ENCODE measurements around the gene BCAS1. TPM values are rescaled to one million over a fixed set of nuclear protein-coding genes. Genes with fewer than 3 reads are reported as not detected.

Gene BCAS1
- total and polyA plus RNA-seq, 12 donors: 0.07 to 2.3 (median 0.13) TPM; not detected in 7

DNA sequence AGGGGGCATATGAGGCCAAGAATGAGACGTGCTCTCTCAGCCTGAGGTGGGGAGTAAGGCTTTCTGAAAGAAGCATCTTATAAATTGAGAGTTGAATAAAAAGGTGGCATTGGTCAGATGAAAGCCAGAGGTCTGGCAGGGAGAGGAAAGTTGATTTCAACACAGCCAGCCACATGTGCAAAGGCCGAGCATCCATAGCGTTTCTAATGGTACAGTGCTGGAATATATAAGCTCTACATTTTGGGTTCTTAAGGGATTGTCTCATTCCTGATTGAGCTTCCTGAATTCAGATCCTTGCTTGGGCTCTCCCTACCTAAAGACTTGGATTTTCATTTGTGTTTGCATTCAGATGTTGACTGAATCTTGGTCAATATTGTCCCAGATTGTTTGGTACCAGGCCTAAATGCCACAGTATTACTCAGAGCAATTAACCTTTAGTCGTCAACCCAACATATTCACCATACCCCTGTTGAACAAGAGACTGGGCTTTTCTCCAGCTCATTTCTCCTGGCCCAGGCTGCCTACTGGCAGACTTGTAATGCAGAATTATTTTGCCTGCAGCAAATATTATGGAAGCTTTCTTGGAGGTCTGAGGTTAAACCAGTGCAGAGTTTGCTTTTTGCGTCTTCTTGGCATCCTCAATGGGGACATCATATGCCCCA lies 14.5 kb upstream of the BCAS1 start:
- H3K9me3 ChIP-seq (replicated peaks in 1 of 3): no peaks in the 10 kb centered on the region
- 61 to 72% (median 71%) methylated on average over 5 of the region's 5 CpGs for WGBS, 4 donors
- H3K27ac ChIP-seq: no peak overlapping the region
- H3K4me3 ChIP-seq: no peak overlapping the region
- no peaks in the 10 kb centered on the region for H3K4me1 ChIP-seq (replicated peaks in 1 of 2)
- H3K27me3 ChIP-seq: no peaks in the 10 kb centered on the region
- H3K36me3 ChIP-seq (replicated peaks in 1 of 2): no peaks in the 10 kb centered on the region
- intact Hi-C loops (cut with DNase I): no loop called here
- TF ChIP-seq CTCF (IDR thresholded peaks at IDR 0.05) (no peak), POLR2A (IDR thresholded peaks at IDR 0.05) (no peak)
- no peak for DNase-seq

GRCh38 chr20:54084193-54084592 lies 13.8 kb upstream of the BCAS1 start:
- no peak for TF ChIP-seq POLR2A (IDR thresholded peaks at IDR 0.05)
- TF ChIP-seq CTCF (IDR thresholded peaks at IDR 0.05): no peak
- H3K9me3 ChIP-seq (replicated peaks in 1 of 3): no peaks in the 10 kb centered on the region
- DNase-seq: no peak
- H3K27me3 ChIP-seq: no peaks in the 10 kb centered on the region
- H3K4me1 ChIP-seq (replicated peaks in 1 of 2): no peaks in the 10 kb centered on the region
- intact Hi-C loops (cut with DNase I): no loop called here
- H3K27ac ChIP-seq: no peak overlapping the region
- H3K36me3 ChIP-seq (replicated peaks in 1 of 2): no peaks in the 10 kb centered on the region
- no peak overlapping the region for H3K4me3 ChIP-seq

- no peaks in the 10 kb centered on the region for H3K36me3 ChIP-seq (replicated peaks in 1 of 2)
- H3K4me3 ChIP-seq: no peak overlapping the region
- H3K27me3 ChIP-seq: no peaks in the 10 kb centered on the region
- intact Hi-C loops (cut with DNase I): no loop called here
- no peak overlapping the region for H3K27ac ChIP-seq
- TF ChIP-seq CTCF (IDR thresholded peaks at IDR 0.05) (no peak), POLR2A (IDR thresholded peaks at IDR 0.05) (no peak)
- no peaks in the 10 kb centered on the region for H3K9me3 ChIP-seq (replicated peaks in 1 of 3)
- H3K4me1 ChIP-seq (replicated peaks in 1 of 2): no peaks in the 10 kb centered on the region
- DNase-seq: no peak
Measured at GRCh38 chr20:54083459-54083858, 13.1 kb upstream of the BCAS1 start.

- no peak for DNase-seq
- Histone ChIP-seq H3K4me3 (no peak overlapping the region), H3K27me3 (no peaks in the 10 kb centered on the region), H3K27ac (no peak overlapping the region), H3K4me1 (replicated peaks in 1 of 2) (no peaks in the 10 kb centered on the region), H3K36me3 (replicated peaks in 1 of 2) (no peaks in the 10 kb centered on the region), H3K9me3 (replicated peaks in 1 of 3) (no peaks in the 10 kb centered on the region)
- WGBS, 4 donors: 35 to 56% (median 50%) methylated on average over 6 of the region's 6 CpGs
- intact Hi-C loops (cut with DNase I): no loop called here
- TF ChIP-seq CTCF (IDR thresholded peaks at IDR 0.05) (no peak), POLR2A (IDR thresholded peaks at IDR 0.05) (no peak)
Measured at GRCh38 chr20:54082100-54082499, 11.7 kb upstream of the BCAS1 start.

All from adrenal gland (tissue), 12 donors.